Measurements from ENCODE around the gene IPO8.

Gene IPO8

GRCh38 chr12:30691122-30691879 lies 4.4 kb downstream of the IPO8 start:
- 93% methylated on average over 4 of the region's 4 CpGs for whole genome bisulfite sequencing
- no peak overlapping the region for H3K4me3 ChIP-seq (ENCODE audit: low read length)
- no peaks in the 10 kb centered on the region for H3K27me3 ChIP-seq (ENCODE audit: insufficient read depth, low read length)
- peaks cover 20% of the 10 kb centered on the region for H3K4me1 ChIP-seq (ENCODE audit: insufficient read depth, low read length)
- no peak overlapping the region for H3K9ac ChIP-seq (ENCODE audit: low read depth, low read length)
- H3K27ac ChIP-seq (ENCODE audit: low read depth, low read length), result no peak overlapping the region
- H3K9me3 ChIP-seq (ENCODE audit: insufficient read depth, low read depth, low read length), result no peaks in the 10 kb centered on the region
- H3K36me3 ChIP-seq (ENCODE audit: insufficient read depth, low read length), result peaks cover 9% of the 10 kb centered on the region

GRCh38 chr12:30687265-30687986 lies 8.2 kb downstream of the IPO8 start:
- H3K9ac ChIP-seq (ENCODE audit: low read depth, low read length), result no peak overlapping the region
- no peak overlapping the region for H3K4me3 ChIP-seq (ENCODE audit: low read length)
- 0 out of 2 replicates have a peak, but pooled peaks cover 5% of the 10 kb centered on the region for H3K4me1 ChIP-seq (ENCODE audit: insufficient read depth, low read length)
- WGBS, result 96% methylated on average over 2 of the region's 2 CpGs
- no peaks in the 10 kb centered on the region for H3K9me3 ChIP-seq (ENCODE audit: insufficient read depth, low read depth, low read length)
- peaks cover 14% of the 10 kb centered on the region for H3K36me3 ChIP-seq (ENCODE audit: insufficient read depth, low read length)
- no peak overlapping the region for H3K27ac ChIP-seq (ENCODE audit: low read depth, low read length)
- no peaks in the 10 kb centered on the region for H3K27me3 ChIP-seq (ENCODE audit: insufficient read depth, low read length)

- WGBS, result 100% methylated on average over 1 of the region's 1 CpG
- H3K4me3 ChIP-seq (ENCODE audit: low read length), result no peak overlapping the region
- H3K4me1 ChIP-seq (ENCODE audit: insufficient read depth, low read length), result no peaks in the 10 kb centered on the region
- no peaks in the 10 kb centered on the region for H3K27me3 ChIP-seq (ENCODE audit: insufficient read depth, low read length)
- H3K27ac ChIP-seq (ENCODE audit: low read depth, low read length), result no peak overlapping the region
- H3K9me3 ChIP-seq (ENCODE audit: insufficient read depth, low read depth, low read length), result no peaks in the 10 kb centered on the region
- no peak overlapping the region for H3K9ac ChIP-seq (ENCODE audit: low read depth, low read length)
- H3K36me3 ChIP-seq (ENCODE audit: insufficient read depth, low read length), result peaks cover 58% of the 10 kb centered on the region
Measured at GRCh38 chr12:30679241-30679640, 16.4 kb downstream of the IPO8 start.

GRCh38 chr12:30678221-30678620 lies 17.4 kb downstream of the IPO8 start:
- WGBS, result 86% methylated on average over 1 of the region's 1 CpG
- Histone ChIP-seq H3K4me1 (ENCODE audit: insufficient read depth, low read length) (no peaks in the 10 kb centered on the region), H3K36me3 (ENCODE audit: insufficient read depth, low read length) (peaks cover 64% of the 10 kb centered on the region), H3K27me3 (ENCODE audit: insufficient read depth, low read length) (no peaks in the 10 kb centered on the region), H3K9me3 (ENCODE audit: insufficient read depth, low read depth, low read length) (no peaks in the 10 kb centered on the region), H3K27ac (ENCODE audit: low read depth, low read length) (no peak overlapping the region), H3K9ac (ENCODE audit: low read depth, low read length) (no peak overlapping the region), H3K4me3 (ENCODE audit: low read length) (no peak overlapping the region)

- H3K27ac ChIP-seq (ENCODE audit: low read depth, low read length), result no peak overlapping the region
- no peak overlapping the region for H3K9ac ChIP-seq (ENCODE audit: low read depth, low read length)
- 97% methylated on average over 3 of the region's 4 CpGs for WGBS
- peaks cover 70% of the 10 kb centered on the region for H3K36me3 ChIP-seq (ENCODE audit: insufficient read depth, low read length)
- H3K4me1 ChIP-seq (ENCODE audit: insufficient read depth, low read length), result no peaks in the 10 kb centered on the region
- H3K4me3 ChIP-seq (ENCODE audit: low read length), result no peak overlapping the region
- H3K9me3 ChIP-seq (ENCODE audit: insufficient read depth, low read depth, low read length), result no peaks in the 10 kb centered on the region
- no peaks in the 10 kb centered on the region for H3K27me3 ChIP-seq (ENCODE audit: insufficient read depth, low read length)
Measured at GRCh38 chr12:30661210-30661609, 34.5 kb downstream of the IPO8 start.

GRCh38 chr12:30652034-30652696 lies 43.5 kb downstream of the IPO8 start:
- 100% methylated on average over 1 of the region's 1 CpG for WGBS

GRCh38 chr12:30646821-30647220 lies 48.8 kb downstream of the IPO8 start:
- Histone ChIP-seq H3K27ac (ENCODE audit: low read depth, low read length) (0 out of 2 replicates have a peak overlapping the region, but pooled peaks have one; percentile 17), H3K36me3 (ENCODE audit: insufficient read depth, low read length) (peaks cover 23% of the 10 kb centered on the region), H3K27me3 (ENCODE audit: insufficient read depth, low read length) (no peaks in the 10 kb centered on the region), H3K4me1 (ENCODE audit: insufficient read depth, low read length) (peaks cover 21% of the 10 kb centered on the region), H3K4me3 (ENCODE audit: low read length) (no peak overlapping the region), H3K9me3 (ENCODE audit: insufficient read depth, low read depth, low read length) (no peaks in the 10 kb centered on the region), H3K9ac (ENCODE audit: low read depth, low read length) (no peak overlapping the region)
- 93% methylated on average over 4 of the region's 4 CpGs for WGBS

More at GRCh38 chr12:30652034-30652696, 43.5 kb downstream of the IPO8 start:
- Histone ChIP-seq H3K4me3 (ENCODE audit: low read length) (no peak overlapping the region), H3K4me1 (ENCODE audit: insufficient read depth, low read length) (no peaks in the 10 kb centered on the region), H3K27ac (ENCODE audit: low read depth, low read length) (no peak overlapping the region), H3K9me3 (ENCODE audit: insufficient read depth, low read depth, low read length) (no peaks in the 10 kb centered on the region), H3K36me3 (ENCODE audit: insufficient read depth, low read length) (peaks cover 35% of the 10 kb centered on the region), H3K27me3 (ENCODE audit: insufficient read depth, low read length) (no peaks in the 10 kb centered on the region), H3K9ac (ENCODE audit: low read depth, low read length) (no peak overlapping the region)

- Histone ChIP-seq H3K36me3 (ENCODE audit: insufficient read depth, low read length) (peaks cover 14% of the 10 kb centered on the region; the same call in 1 of the 2 replicates), H3K9ac (ENCODE audit: low read depth, low read length) (no peak overlapping the region), H3K9me3 (ENCODE audit: insufficient read depth, low read depth, low read length) (no peaks in the 10 kb centered on the region), H3K27ac (ENCODE audit: low read depth, low read length) (no peak overlapping the region), H3K27me3 (ENCODE audit: insufficient read depth, low read length) (no peaks in the 10 kb centered on the region), H3K4me1 (ENCODE audit: insufficient read depth, low read length) (peaks cover 21% of the 10 kb centered on the region), H3K4me3 (ENCODE audit: low read length) (no peak overlapping the region)
- 94% methylated on average over 4 of the region's 4 CpGs for WGBS
Measured at GRCh38 chr12:30643366-30643765, 52.3 kb downstream of the IPO8 start.

- peaks cover 12% of the 10 kb centered on the region for H3K4me1 ChIP-seq (ENCODE audit: insufficient read depth, low read length)
- peaks cover 26% of the 10 kb centered on the region for H3K36me3 ChIP-seq (ENCODE audit: insufficient read depth, low read length)
- no peak overlapping the region for H3K9ac ChIP-seq (ENCODE audit: low read depth, low read length)
- no peaks in the 10 kb centered on the region for H3K9me3 ChIP-seq (ENCODE audit: insufficient read depth, low read depth, low read length)
- H3K27me3 ChIP-seq (ENCODE audit: insufficient read depth, low read length), result no peaks in the 10 kb centered on the region
- H3K4me3 ChIP-seq (ENCODE audit: low read length), result no peak overlapping the region
- 80% methylated on average over 1 of the region's 2 CpGs for WGBS
- no peak overlapping the region for H3K27ac ChIP-seq (ENCODE audit: low read depth, low read length)
Measured at GRCh38 chr12:30640392-30640791, 55.3 kb downstream of the IPO8 start.

GRCh38 chr12:30635385-30635784 lies 60.3 kb downstream of the IPO8 start:
- Histone ChIP-seq H3K27ac (ENCODE audit: low read depth, low read length) (no peak overlapping the region), H3K4me3 (ENCODE audit: low read length) (no peak overlapping the region), H3K4me1 (ENCODE audit: insufficient read depth, low read length) (no peaks in the 10 kb centered on the region), H3K27me3 (ENCODE audit: insufficient read depth, low read length) (no peaks in the 10 kb centered on the region), H3K9ac (ENCODE audit: low read depth, low read length) (no peak overlapping the region), H3K9me3 (ENCODE audit: insufficient read depth, low read depth, low read length) (no peaks in the 10 kb centered on the region), H3K36me3 (ENCODE audit: insufficient read depth, low read length) (peaks cover 50% of the 10 kb centered on the region)
- no CpG with 5 or more reads among the region's 2 CpGs for WGBS

- no peaks in the 10 kb centered on the region for H3K9me3 ChIP-seq (ENCODE audit: insufficient read depth, low read depth, low read length)
- H3K27me3 ChIP-seq (ENCODE audit: insufficient read depth, low read length), result no peaks in the 10 kb centered on the region
- 96% methylated on average over 6 of the region's 6 CpGs for WGBS
- no peak overlapping the region for H3K4me3 ChIP-seq (ENCODE audit: low read length)
- H3K36me3 ChIP-seq (ENCODE audit: insufficient read depth, low read length), result peaks cover 50% of the 10 kb centered on the region
- no peak overlapping the region for H3K27ac ChIP-seq (ENCODE audit: low read depth, low read length)
- H3K9ac ChIP-seq (ENCODE audit: low read depth, low read length), result no peak overlapping the region
- H3K4me1 ChIP-seq (ENCODE audit: insufficient read depth, low read length), result no peaks in the 10 kb centered on the region
Measured at GRCh38 chr12:30631740-30632139, 63.9 kb downstream of the IPO8 start.

All from HUES64 (cell line).